GM12873 (cell line): Measurements from ENCODE around the gene NUFIP1.

Source experiments
- TF ChIP-seq, protein P1 (sequence below): IDR thresholded peaks from 2 replicates; pipeline ENCODE4 v1.5.1; 2012; ENCODE audit warnings: low read depth, mild to moderate bottlenecking, moderate library complexity, low read length, control low read depth; ENCODE audit not compliant: insufficient read depth; ENCODE audit errors: missing control alignments

NUFIP1 gene

GRCh38 chr13:44967704-44968433 is 21.4 kb downstream of the NUFIP1 start:
- TF ChIP-seq, protein P1, sequence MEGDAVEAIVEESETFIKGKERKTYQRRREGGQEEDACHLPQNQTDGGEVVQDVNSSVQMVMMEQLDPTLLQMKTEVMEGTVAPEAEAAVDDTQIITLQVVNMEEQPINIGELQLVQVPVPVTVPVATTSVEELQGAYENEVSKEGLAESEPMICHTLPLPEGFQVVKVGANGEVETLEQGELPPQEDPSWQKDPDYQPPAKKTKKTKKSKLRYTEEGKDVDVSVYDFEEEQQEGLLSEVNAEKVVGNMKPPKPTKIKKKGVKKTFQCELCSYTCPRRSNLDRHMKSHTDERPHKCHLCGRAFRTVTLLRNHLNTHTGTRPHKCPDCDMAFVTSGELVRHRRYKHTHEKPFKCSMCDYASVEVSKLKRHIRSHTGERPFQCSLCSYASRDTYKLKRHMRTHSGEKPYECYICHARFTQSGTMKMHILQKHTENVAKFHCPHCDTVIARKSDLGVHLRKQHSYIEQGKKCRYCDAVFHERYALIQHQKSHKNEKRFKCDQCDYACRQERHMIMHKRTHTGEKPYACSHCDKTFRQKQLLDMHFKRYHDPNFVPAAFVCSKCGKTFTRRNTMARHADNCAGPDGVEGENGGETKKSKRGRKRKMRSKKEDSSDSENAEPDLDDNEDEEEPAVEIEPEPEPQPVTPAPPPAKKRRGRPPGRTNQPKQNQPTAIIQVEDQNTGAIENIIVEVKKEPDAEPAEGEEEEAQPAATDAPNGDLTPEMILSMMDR, result no peak

DNA sequence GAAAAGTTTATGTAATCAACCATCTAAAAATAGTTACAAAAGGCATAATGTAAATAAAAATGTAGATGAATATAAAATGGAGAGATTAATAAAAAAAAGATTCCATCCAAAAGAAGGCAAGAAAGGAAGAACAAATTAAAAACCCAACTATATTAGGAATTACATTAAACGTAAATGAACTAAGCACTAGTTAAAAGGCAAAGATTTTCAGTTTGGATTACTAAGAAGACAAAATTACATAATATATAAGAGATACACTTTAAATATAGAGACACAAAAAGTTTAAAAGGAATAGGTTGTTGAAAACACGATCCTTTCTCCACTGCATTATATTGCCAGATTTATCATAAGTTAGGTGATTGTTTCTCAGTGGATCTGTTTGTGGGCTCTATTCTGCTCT is 27.3 kb downstream of the NUFIP1 start:
- TF ChIP-seq, protein P1, result no peak

DNA sequence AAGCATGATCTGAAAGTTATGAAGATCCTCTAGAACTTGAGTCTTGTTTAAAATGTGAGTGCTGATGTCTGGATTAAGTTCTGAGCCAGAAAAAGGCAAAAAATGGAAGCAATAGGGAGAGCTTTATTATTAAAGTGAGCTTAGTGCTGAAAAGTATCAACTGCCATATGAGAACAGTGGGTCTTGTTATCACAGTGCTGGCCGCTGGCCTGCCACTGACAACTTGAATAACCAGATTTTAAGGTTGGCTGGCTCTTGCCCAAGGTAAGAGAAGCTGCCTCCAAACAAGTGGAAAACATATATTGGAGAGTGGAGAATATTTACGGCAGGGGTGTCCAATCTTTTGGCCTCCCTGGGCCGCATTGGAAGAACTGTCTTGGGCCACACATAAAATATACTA is 33.9 kb downstream of the NUFIP1 start:
- TF ChIP-seq, protein P1, result no peak

GRCh38 chr13:44954224-44954623 is 35.0 kb downstream of the NUFIP1 start:
- TF ChIP-seq, protein P1, result no peak

DNA sequence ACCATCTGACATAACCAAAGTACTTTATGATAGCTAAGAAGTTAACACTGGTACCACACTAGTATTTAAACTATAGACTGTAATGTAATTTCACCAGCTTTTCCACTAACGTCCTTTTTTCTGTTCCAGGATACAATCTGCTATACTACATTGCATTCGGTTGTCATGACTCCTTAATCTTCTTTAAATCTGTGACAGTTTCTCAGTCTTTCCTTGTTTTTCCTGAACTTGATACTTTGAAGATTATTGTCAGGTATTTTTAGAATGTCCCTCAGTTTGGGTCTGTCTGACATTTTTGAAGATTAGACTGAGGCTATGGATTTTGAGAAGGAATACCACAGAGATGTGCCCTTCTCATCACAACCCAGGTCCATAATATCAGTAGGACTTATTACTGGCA is 36.6 kb downstream of the NUFIP1 start:
- TF ChIP-seq, protein P1, result no peak

GRCh38 chr13:44951184-44951583 is 38.1 kb downstream of the NUFIP1 start:
- TF ChIP-seq, protein P1, result no peak

DNA sequence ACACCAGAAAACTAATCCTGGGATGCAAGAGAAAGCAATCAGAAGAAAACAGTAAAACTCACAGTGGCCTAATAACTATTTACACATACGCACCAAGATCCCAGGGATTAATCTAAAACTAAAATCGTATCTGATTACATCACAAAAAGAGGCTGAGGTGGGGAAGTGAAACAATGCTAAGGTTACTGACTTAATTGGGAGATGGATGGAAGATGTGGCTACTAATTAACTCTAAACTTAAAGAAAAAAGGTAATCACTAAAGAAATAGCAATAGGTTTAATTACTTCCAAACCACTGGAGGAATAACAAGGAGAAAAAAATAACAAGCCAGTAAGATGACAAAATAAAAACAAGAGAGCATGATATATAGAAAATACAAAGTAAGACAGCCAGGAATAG is 50.4 kb downstream of the NUFIP1 start:
- TF ChIP-seq, protein P1, result no peak
